Measurements from ENCODE around the gene SELENBP1. TPM values are rescaled to one million over a fixed set of nuclear protein-coding genes. Genes with fewer than 3 reads are reported as not detected.

SELENBP1 gene
- total RNA-seq, 1 donor from 2014 or later, result not detected

Other genes starting within 250 kb of the SELENBP1 start
- gene SEMA6C, start 226.1 kb downstream of the SELENBP1 start, total RNA-seq, result 1.6 and 1.8 TPM in 2 replicates
- 27.7 and 28.5 TPM in 2 replicates for gene TNFAIP8L2, start 216.1 kb downstream of the SELENBP1 start, total RNA-seq
- gene LYSMD1, start 206.8 kb downstream of the SELENBP1 start, total RNA-seq, result 2.8 and 2.9 TPM in 2 replicates
- 61.1 and 63.0 TPM in 2 replicates for gene SCNM1, start 206.6 kb downstream of the SELENBP1 start, total RNA-seq
- gene TMOD4, start 196.7 kb downstream of the SELENBP1 start, total RNA-seq, result 1.7 and 2.8 TPM in 2 replicates
- gene VPS72, start 182.5 kb downstream of the SELENBP1 start, total RNA-seq, result 75.6 and 78.2 TPM in 2 replicates
- gene PIP5K1A, start 174.2 kb downstream of the SELENBP1 start, total RNA-seq, result 68.5 and 71.7 TPM in 2 replicates
- gene PSMD4, start 118.0 kb downstream of the SELENBP1 start, total RNA-seq, result 188 and 192 TPM in 2 replicates
- 20.1 and 24.0 TPM in 2 replicates for gene ZNF687, start 90.4 kb downstream of the SELENBP1 start, total RNA-seq
- 64.8 and 67.4 TPM in 2 replicates for gene PI4KB, start 45.3 kb downstream of the SELENBP1 start, total RNA-seq
- gene RFX5, start 25.5 kb downstream of the SELENBP1 start, total RNA-seq, result 75.3 and 80.4 TPM in 2 replicates
- gene PSMB4, start 26.9 kb upstream of the SELENBP1 start, total RNA-seq, result 335 and 353 TPM in 2 replicates
- 87.3 and 89.7 TPM in 2 replicates for gene POGZ, start 86.8 kb upstream of the SELENBP1 start, total RNA-seq
- gene CGN, start 138.7 kb upstream of the SELENBP1 start, total RNA-seq, result 0.09 and 0.16 TPM in 2 replicates
- 1.6 and 1.7 TPM in 2 replicates for gene TUFT1, start 167.6 kb upstream of the SELENBP1 start, total RNA-seq
- gene SNX27, start 239.3 kb upstream of the SELENBP1 start, total RNA-seq, result 26.9 and 29.5 TPM in 2 replicates